NB4 (cell line): ENCODE results near the gene ZNF331.
"Not testable (repeated sequence)": the region's sequence is repeated elsewhere in the genome, so short reads cannot be mapped to it uniquely, and the experiment has no call there.

Experiments
- DNase-seq: peaks from one replicate; pipeline ENCODE4 v3.0.0; 2010; ENCODE audit warnings: low read depth
- H3K4me3 ChIP-seq: one replicate; pipeline ENCODE4 v1.5.1; 2011; ENCODE audit warnings: mild to moderate bottlenecking, low read depth, low read length, moderate library complexity
- MYC ChIP-seq: IDR thresholded peaks from 2 replicates; pipeline ENCODE4 v1.6.1; 2011; ENCODE audit warnings: low read depth, low read length
- POLR2A ChIP-seq: IDR thresholded peaks from 2 replicates; pipeline ENCODE4 v1.6.1; 2011; ENCODE audit warnings: mild to moderate bottlenecking; ENCODE audit not compliant: insufficient read length; ENCODE audit errors: extremely low read depth
- TF ChIP-seq, protein P1 (sequence below): IDR thresholded peaks from 2 replicates; pipeline ENCODE4 v1.6.1; 2011; ENCODE audit warnings: low read depth, low read length
- TF ChIP-seq, protein P2 (sequence below): IDR thresholded peaks from one replicate; pipeline ENCODE4 v1.5.1; 2012; ENCODE audit warnings: low read depth, low read length

Gene ZNF331

DNA sequence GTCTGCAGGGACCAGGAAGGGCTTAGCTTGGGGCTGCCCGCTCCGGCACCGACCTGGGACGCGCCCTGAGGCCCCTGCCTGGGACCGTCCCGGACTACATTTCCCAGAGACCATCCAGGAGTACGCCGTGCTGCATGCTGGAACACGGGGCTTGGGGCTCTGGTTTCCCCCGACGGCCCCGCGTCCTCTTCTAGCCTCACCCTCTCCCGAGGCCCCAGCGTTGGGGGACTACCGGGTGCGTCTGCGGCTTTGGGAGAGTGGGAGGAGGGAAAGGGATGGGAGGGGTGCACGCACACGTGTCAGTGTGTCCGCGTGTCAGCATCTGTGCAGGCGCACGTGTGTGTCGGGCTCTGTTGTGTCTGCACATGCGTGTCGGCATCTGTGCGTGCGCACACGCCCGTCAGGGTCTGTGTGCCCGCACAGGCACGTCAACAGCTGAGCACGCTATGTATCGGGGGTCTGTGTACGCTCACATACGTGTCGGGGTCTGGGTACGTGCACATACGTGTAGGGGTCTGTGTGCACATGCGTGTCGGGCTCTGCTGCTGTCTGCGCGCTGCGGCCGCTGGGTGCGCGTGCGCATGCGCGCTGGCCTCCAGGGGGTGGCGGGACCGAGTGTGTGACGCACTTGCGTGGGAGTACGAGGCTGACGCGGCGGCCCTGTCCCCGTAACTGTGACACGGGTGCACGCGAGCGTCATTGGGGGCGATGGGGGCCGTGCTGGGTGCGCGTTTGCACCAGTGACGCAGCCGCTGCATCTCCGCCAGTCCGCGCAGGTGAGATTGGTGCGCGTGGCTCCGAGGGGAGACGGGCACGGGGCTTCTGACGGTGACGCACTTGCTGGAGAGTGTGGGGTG lies at the start of gene ZNF331:
TSS of gene ZNF331 (plus strand) at position 625 of the 857 bp plus-strand sequence. CDS start 31,232 bp downstream, outside the sequence.
- peak within 1 kb of the TSS; percentile 77 for H3K4me3 ChIP-seq
- TF ChIP-seq, protein P1, sequence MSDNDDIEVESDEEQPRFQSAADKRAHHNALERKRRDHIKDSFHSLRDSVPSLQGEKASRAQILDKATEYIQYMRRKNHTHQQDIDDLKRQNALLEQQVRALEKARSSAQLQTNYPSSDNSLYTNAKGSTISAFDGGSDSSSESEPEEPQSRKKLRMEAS, result peak; percentile 42
- TF ChIP-seq MYC (0 out of 2 replicates have a peak, but pooled peaks have one; percentile 10), POLR2A (no peak)
- TF ChIP-seq, protein P2, sequence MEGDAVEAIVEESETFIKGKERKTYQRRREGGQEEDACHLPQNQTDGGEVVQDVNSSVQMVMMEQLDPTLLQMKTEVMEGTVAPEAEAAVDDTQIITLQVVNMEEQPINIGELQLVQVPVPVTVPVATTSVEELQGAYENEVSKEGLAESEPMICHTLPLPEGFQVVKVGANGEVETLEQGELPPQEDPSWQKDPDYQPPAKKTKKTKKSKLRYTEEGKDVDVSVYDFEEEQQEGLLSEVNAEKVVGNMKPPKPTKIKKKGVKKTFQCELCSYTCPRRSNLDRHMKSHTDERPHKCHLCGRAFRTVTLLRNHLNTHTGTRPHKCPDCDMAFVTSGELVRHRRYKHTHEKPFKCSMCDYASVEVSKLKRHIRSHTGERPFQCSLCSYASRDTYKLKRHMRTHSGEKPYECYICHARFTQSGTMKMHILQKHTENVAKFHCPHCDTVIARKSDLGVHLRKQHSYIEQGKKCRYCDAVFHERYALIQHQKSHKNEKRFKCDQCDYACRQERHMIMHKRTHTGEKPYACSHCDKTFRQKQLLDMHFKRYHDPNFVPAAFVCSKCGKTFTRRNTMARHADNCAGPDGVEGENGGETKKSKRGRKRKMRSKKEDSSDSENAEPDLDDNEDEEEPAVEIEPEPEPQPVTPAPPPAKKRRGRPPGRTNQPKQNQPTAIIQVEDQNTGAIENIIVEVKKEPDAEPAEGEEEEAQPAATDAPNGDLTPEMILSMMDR, result no peak
- peak; percentile 81 for DNase-seq

DNA sequence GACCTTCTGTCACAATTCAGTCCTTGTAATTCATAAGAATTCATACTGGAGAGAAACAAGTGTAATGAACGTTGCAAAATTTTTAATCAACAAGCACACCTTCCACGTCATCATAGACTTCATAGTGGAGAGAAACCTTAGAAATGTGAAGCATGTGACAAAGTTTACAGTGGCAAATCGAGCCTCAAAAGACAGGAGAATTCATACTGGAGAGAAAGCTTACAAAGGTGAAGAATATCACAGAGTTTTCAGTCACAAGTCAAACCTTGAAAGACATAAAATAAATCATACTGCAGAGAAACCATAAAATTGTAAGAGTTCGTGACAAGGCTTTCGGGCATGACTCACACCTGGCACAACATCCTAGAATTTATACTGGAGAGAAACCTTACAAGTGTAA lies 45.8 kb upstream of the ZNF331 start:
- no peak for DNase-seq
- H3K4me3 ChIP-seq, result no peak overlapping the region
- TF ChIP-seq, protein P1, result no peak
- no peak for TF ChIP-seq MYC
- TF ChIP-seq POLR2A, result no peak
- TF ChIP-seq, protein P2, result no peak

DNA sequence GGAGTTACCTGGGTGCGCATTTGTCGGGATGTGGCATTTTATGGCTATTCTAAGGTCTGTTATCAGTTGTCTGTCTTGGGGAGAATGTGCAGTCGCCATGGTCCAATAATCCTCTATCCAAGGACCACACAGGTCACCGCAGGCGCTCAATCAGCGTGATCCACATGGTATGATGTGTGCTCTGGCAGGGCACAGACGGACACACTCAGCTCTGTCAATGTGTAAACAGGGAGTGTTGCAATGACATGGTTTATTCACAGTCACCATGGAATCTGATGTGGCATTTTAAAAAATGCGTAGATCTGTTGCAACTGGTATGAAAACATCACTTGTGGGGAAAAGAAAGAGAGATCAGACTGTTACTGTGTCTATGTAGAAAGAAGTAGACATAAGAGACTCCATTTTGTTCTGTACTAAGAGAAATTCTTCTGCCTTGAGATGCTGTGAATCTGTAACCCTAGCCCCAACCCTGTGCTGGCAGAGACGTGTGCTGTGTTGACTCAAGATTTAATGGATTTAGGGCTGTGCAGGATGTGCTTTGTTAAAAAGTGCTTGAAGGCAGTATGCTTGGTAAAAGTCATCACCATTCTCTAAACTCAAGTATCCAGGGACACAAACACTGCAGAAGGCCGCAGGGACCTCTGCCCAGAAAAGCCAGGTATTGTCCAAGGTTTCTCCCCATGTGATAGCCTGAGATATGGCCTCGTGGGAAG lies 40.5 kb upstream of the ZNF331 start:
- H3K4me3 ChIP-seq, result not testable (repeated sequence)
- peak; percentile 36 for DNase-seq

DNA sequence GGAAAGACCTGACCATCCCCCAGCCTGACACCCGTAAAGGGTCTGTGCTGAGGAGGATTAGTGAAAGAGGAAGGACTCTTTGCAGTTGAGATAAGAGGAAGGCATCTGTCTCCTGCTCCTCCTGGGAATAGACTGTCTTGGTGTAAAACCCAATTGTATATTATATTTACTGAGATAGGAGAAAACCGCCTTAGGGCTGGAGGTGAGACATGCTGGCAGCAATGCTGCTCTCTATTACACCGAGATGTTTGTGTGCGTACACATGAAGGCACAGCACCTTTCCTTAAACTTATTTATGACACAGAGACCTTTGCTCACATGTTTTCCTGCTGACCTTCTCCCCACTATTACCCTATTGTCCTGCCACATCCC lies 39.9 kb upstream of the ZNF331 start:
- peak; percentile 77 for DNase-seq
- H3K4me3 ChIP-seq, result not testable (repeated sequence)

DNA sequence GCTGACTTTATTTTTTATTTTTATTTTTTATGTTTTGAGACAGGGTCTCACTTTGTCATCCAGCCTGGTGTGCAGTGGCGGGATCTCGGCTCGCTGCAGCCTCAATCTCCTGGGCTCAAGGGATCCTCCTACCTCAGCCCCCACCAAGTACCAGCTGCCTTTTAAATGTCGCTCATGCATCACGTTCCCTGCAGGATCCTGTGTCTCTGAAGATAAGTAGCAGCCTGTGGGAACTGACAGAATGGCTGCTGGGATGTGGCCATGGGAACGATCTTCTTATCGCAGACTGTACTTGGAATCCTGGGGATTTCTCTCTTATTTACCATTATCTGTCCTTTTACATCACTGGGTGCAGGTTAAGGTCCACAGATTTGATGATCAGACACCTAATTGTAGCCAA lies 34.8 kb upstream of the ZNF331 start:
- H3K4me3 ChIP-seq, DNase-seq: not testable (repeated sequence)

DNA sequence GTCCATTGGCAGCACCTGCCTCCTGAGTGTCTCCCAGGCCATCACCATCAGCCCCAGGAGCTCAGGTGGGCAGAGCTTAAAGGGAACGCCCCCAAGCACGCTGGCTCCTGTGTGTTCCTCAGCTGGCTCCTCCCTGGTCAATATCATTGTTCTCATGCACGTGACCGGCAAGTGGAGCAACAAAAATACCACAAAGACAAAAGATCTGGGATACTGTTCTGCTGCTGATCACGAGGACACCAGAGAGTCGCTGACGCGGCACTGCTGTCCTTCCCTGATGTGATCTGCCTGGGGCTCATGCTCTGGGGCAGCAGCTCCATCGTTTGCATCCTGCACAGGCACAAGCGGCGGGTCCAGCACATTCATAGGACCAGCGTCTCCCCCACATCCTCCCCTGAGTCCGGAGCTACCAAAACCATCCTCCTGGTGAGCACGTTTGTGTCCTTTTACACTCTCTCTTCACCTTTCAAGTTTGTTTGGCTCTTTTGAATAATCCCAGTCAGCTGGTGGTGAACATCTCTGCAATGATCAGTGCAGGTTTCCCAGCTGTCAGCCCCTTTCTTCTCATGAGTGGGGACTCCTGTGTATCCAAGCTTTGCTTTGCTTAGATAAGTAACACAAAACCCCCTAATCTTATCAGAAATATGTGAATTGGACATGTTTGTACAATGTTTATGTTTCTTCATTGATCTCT lies 34.1 kb upstream of the ZNF331 start:
- not testable (repeated sequence) for H3K4me3 ChIP-seq, DNase-seq

DNA sequence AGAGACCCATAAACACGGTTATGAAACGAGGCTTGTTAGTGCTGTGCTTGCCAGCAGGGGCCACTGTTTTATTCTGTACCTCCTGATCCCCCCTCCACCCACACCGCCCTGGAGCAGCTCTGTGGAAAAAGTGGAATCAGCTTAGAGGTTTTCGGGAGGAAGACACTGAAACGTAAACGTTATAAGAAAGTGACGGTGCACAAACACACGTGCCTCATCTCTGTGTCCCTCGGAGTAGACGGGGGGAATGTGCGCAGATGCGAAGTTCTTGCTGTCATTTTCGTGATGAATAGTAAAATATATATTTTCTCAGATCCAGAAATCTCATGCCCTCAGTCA lies 33.6 kb upstream of the ZNF331 start:
- H3K4me3 ChIP-seq, DNase-seq: not testable (repeated sequence)

DNA sequence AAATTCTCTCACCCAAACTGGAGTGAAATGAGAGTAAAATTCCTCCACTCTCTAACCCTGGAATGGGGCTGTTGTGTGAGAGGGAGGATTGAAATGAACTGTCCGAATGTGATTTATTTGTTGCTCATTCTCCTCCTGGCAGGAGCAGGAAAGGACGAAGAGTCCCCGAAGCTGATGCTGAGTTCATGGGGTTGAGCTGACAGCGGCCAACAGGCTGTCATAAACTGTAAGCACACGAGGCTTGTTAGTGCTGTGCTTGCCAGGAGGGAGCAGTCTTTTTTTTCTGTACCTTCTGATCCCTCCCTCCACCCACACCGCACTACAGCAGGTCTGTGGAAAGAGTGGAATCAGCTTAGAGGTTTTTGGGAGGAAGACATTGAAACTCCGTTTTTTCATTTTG lies 33.1 kb upstream of the ZNF331 start:
- DNase-seq, result no peak
- TF ChIP-seq, protein P1, result no peak
- TF ChIP-seq, protein P2, result no peak
- TF ChIP-seq POLR2A (no peak), MYC (no peak)
- H3K4me3 ChIP-seq, result no peak overlapping the region
